Panc1 (cell line): ENCODE measurements around the gene HEPH. TPM values are rescaled to one million over a fixed set of nuclear protein-coding genes. Genes with fewer than 3 reads are reported as not detected.
A peak's percentile ranks its signal among the peaks of the same experiment; 100 is the strongest.
"Not testable (repeated sequence)": the region's sequence is repeated elsewhere in the genome, so short reads cannot be mapped to it uniquely, and the experiment has no call there.

Source experiments
- ATAC-seq: fragments of 200-7000 bp; cut with Tn5 transposase; 2 replicates; pipeline ENCODE4 v1.9.1; 2020; ENCODE audit warnings: mild to moderate bottlenecking, moderate library complexity
- Bru-seq: library from RNA; stranded (reverse); fragments of 400-500 nt; gene quantifications from one replicate; lab custom pipeline; 2021; lab: Mats Ljungman, UMichigan
- BruChase-seq, 2 experiments: library from RNA; stranded (reverse); fragments of 400-500 nt; gene quantifications; one replicate each; lab custom pipeline; 2021; lab: Mats Ljungman, UMichigan
- BruUV-seq: library from RNA; stranded (reverse); fragments of 400-500 nt; replicated peaks from 2 replicates; lab custom pipeline; 2021; lab: Mats Ljungman, UMichigan
- CTCF ChIA-PET: fragments of 300-600 bp; sonication (Branson Sonifier 250); formaldehyde crosslinking; loops from one replicate; lab custom pipeline; 2022; ENCODE audit warnings: antibody characterized with exemption; lab: Charles Lee
- POLR2A ChIA-PET: fragments of 300-600 bp; sonication (Branson Sonifier 250); formaldehyde crosslinking; loops from one replicate; lab custom pipeline; 2022; ENCODE audit warnings: antibody characterized with exemption; lab: Charles Lee
- DNase-seq: peaks from one replicate; pipeline ENCODE4 v3.0.0-alpha.2; 2010; ENCODE audit warnings: low read depth, low spot score
- H3K27ac ChIP-seq: 2 replicates; pipeline ENCODE4 v1.5.1; 2011; ENCODE audit warnings: mild to moderate bottlenecking, low read length, inconsistent platforms
- H3K27me3 ChIP-seq: fragments of 200-500 bp; sonication (Bioruptor generic); 2 replicates; pipeline ENCODE4 v1.6.0; 2014; ENCODE audit warnings: low read length, inconsistent platforms; ENCODE audit not compliant: control insufficient read depth, insufficient read depth
- H3K36me3 ChIP-seq: fragments of 200-500 bp; sonication (Bioruptor generic); 2 replicates; pipeline ENCODE4 v1.5.1; 2014; ENCODE audit warnings: inconsistent platforms, mild to moderate bottlenecking, low read length, moderate library complexity; ENCODE audit not compliant: control insufficient read depth, insufficient read depth
- H3K4me1 ChIP-seq: 2 replicates; pipeline ENCODE4 v1.5.1; 2011; ENCODE audit warnings: inconsistent platforms, mild to moderate bottlenecking, low read length, moderate library complexity; ENCODE audit not compliant: control insufficient read depth, insufficient read depth
- H3K4me3 ChIP-seq, 2 experiments: 2 replicates each; pipeline ENCODE4 v1.5.1; 2011 to 2012; ENCODE audit warnings: low read depth in 2 of 2, low read length in 2 of 2, mild to moderate bottlenecking in 2 of 2, inconsistent platforms in 1 of 2, moderate library complexity in 1 of 2
- H3K9me3 ChIP-seq: fragments of 200-500 bp; sonication (Bioruptor generic); 2 replicates; pipeline ENCODE4 v1.5.1; 2014; ENCODE audit warnings: low read depth, mild to moderate bottlenecking, inconsistent platforms, low read length, moderate library complexity; ENCODE audit not compliant: control insufficient read depth, insufficient read depth
- POLR2AphosphoS5 ChIP-seq: IDR thresholded peaks from 2 replicates; pipeline ENCODE4 v1.6.1; 2012; ENCODE audit warnings: mild to moderate bottlenecking, low read depth, low read length, moderate library complexity
- SIN3A ChIP-seq: IDR thresholded peaks from 2 replicates; pipeline ENCODE4 v1.6.1; 2012; ENCODE audit warnings: low read depth, mild to moderate bottlenecking, low read length, moderate library complexity, borderline replicate concordance; ENCODE audit not compliant: insufficient read depth
- TCF7L2 ChIP-seq: IDR thresholded peaks from 2 replicates; pipeline ENCODE4 v1.6.1; 2011; ENCODE audit warnings: mild to moderate bottlenecking, low read depth, low read length, inconsistent platforms
- in situ Hi-C: cut with HindIII; loops from 2 replicates; pipeline ENCODE4 v1.10.0; 2016; ENCODE audit warnings: low sequenced_read_pairs, low pct_unique_long_range_greater_than_20kb
- intact Hi-C: fragments of 100-400 bp; cut with micrococcal nuclease; formaldehyde crosslinking; loops from one replicate; pipeline ENCODE4 v1.10.0; 2022; ENCODE audit not compliant: unreplicated experiment
- long read RNA-seq: library from polyadenylated mRNA; unstranded; transcript quantifications from one replicate; pipeline ENCODE4 v2.0.0, GENCODE V29; 2021; ENCODE audit not compliant: unreplicated experiment
- polyA plus RNA-seq: library from polyadenylated mRNA; unstranded; fragments of >200 nt; gene quantifications from one replicate; pipeline ENCODE4 v1.2.1, GENCODE V29; 2012; ENCODE audit warnings: missing spikeins; ENCODE audit not compliant: insufficient read length
- total RNA-seq: library from RNA; stranded (reverse); gene quantifications from one replicate; pipeline ENCODE4 v1.2.1, GENCODE V29; 2021; ENCODE audit not compliant: unreplicated experiment
- TF ChIP-seq, protein P1 (sequence below): fragments of 450-650 bp; IDR thresholded peaks from 2 replicates; pipeline ENCODE4 v1.5.1; 2017; ENCODE audit warnings: mild to moderate bottlenecking
- TF ChIP-seq, protein P2 (sequence below), 2 experiments: IDR thresholded peaks; 2 replicates each; pipeline ENCODE4 v1.6.1; 2011 to 2012; ENCODE audit warnings: low read depth in 2 of 2, control low read depth in 1 of 2, low read length in 1 of 2, mild to moderate bottlenecking in 1 of 2, moderate library complexity in 1 of 2; ENCODE audit not compliant: insufficient read depth in 1 of 2

Gene HEPH, protein sequence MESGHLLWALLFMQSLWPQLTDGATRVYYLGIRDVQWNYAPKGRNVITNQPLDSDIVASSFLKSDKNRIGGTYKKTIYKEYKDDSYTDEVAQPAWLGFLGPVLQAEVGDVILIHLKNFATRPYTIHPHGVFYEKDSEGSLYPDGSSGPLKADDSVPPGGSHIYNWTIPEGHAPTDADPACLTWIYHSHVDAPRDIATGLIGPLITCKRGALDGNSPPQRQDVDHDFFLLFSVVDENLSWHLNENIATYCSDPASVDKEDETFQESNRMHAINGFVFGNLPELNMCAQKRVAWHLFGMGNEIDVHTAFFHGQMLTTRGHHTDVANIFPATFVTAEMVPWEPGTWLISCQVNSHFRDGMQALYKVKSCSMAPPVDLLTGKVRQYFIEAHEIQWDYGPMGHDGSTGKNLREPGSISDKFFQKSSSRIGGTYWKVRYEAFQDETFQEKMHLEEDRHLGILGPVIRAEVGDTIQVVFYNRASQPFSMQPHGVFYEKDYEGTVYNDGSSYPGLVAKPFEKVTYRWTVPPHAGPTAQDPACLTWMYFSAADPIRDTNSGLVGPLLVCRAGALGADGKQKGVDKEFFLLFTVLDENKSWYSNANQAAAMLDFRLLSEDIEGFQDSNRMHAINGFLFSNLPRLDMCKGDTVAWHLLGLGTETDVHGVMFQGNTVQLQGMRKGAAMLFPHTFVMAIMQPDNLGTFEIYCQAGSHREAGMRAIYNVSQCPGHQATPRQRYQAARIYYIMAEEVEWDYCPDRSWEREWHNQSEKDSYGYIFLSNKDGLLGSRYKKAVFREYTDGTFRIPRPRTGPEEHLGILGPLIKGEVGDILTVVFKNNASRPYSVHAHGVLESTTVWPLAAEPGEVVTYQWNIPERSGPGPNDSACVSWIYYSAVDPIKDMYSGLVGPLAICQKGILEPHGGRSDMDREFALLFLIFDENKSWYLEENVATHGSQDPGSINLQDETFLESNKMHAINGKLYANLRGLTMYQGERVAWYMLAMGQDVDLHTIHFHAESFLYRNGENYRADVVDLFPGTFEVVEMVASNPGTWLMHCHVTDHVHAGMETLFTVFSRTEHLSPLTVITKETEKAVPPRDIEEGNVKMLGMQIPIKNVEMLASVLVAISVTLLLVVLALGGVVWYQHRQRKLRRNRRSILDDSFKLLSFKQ
- total RNA-seq (0.08 TPM), Bru-seq, nascent RNA (percentile 11 among the genes with signal in this experiment), BruChase-seq, experiment 1, labeled RNA remaining after a 2-hour chase (percentile 4 among the genes with signal in this experiment), BruChase-seq, experiment 2, labeled RNA remaining after a 6-hour chase (percentile 5 among the genes with signal in this experiment)
- not detected for polyA plus RNA-seq
- long read RNA-seq: 0 reads

DNA sequence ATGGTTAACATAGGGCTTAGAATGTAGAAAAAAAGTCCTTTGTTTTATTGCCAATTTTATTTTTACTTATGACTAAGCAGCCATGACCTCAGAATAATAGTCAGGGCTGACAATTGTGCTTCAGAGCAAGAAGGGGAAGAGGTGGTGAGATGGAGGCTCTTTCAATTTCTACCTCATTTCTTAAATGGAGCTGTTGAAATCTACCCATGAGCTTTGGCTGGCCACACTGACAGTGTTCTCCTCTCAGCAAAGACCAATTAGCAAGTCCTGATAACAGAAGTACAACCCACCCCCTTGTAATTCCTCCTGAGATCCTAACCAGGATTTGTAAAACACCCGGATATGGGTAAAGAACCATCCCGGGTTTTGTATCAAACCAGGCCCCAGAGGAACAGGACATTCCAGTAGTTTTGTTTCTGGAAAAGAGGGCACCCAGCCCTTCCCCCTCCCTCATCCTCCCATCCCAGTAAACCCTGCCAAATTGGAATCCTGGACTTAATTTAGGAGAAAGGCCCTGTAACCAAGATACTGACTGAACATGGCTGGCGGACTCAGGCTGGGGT, at the start of gene HEPH:
Gene HEPH, plus strand, starts transcription at position 399 of the 563 bp plus-strand sequence. CDS start 6,324 bp downstream, outside the sequence.
- Histone ChIP-seq H3K4me1 (no peaks in the 10 kb centered on the region), H3K27me3 (no peaks in the 10 kb centered on the region), H3K9me3 (no peaks in the 10 kb centered on the region), H3K36me3 (no peaks in the 10 kb centered on the region), H3K27ac (no peak within 1 kb of the TSS), H3K4me3 (no peak within 1 kb of the TSS; a peak in 1 of 4 replicates)
- DNase-seq: no peak
- CTCF ChIA-PET: no interaction called here
- in situ Hi-C loops: no loop called here
- intact Hi-C loops: no loop called here
- TF ChIP-seq, protein P1, sequence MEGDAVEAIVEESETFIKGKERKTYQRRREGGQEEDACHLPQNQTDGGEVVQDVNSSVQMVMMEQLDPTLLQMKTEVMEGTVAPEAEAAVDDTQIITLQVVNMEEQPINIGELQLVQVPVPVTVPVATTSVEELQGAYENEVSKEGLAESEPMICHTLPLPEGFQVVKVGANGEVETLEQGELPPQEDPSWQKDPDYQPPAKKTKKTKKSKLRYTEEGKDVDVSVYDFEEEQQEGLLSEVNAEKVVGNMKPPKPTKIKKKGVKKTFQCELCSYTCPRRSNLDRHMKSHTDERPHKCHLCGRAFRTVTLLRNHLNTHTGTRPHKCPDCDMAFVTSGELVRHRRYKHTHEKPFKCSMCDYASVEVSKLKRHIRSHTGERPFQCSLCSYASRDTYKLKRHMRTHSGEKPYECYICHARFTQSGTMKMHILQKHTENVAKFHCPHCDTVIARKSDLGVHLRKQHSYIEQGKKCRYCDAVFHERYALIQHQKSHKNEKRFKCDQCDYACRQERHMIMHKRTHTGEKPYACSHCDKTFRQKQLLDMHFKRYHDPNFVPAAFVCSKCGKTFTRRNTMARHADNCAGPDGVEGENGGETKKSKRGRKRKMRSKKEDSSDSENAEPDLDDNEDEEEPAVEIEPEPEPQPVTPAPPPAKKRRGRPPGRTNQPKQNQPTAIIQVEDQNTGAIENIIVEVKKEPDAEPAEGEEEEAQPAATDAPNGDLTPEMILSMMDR: no peak
- TF ChIP-seq, protein P2, sequence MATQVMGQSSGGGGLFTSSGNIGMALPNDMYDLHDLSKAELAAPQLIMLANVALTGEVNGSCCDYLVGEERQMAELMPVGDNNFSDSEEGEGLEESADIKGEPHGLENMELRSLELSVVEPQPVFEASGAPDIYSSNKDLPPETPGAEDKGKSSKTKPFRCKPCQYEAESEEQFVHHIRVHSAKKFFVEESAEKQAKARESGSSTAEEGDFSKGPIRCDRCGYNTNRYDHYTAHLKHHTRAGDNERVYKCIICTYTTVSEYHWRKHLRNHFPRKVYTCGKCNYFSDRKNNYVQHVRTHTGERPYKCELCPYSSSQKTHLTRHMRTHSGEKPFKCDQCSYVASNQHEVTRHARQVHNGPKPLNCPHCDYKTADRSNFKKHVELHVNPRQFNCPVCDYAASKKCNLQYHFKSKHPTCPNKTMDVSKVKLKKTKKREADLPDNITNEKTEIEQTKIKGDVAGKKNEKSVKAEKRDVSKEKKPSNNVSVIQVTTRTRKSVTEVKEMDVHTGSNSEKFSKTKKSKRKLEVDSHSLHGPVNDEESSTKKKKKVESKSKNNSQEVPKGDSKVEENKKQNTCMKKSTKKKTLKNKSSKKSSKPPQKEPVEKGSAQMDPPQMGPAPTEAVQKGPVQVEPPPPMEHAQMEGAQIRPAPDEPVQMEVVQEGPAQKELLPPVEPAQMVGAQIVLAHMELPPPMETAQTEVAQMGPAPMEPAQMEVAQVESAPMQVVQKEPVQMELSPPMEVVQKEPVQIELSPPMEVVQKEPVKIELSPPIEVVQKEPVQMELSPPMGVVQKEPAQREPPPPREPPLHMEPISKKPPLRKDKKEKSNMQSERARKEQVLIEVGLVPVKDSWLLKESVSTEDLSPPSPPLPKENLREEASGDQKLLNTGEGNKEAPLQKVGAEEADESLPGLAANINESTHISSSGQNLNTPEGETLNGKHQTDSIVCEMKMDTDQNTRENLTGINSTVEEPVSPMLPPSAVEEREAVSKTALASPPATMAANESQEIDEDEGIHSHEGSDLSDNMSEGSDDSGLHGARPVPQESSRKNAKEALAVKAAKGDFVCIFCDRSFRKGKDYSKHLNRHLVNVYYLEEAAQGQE (IDR thresholded peaks at IDR 0.05; ENCODE audit: insufficient read depth in 1 of 2, low read depth in 2 of 2, low read length in 1 of 2): no peak
- TF ChIP-seq SIN3A (no peak), POLR2AphosphoS5 (no peak), TCF7L2 (no peak)
- no peak for ATAC-seq
- POLR2A ChIA-PET: no interaction called here
- no TSS peak for BruUV-seq

DNA sequence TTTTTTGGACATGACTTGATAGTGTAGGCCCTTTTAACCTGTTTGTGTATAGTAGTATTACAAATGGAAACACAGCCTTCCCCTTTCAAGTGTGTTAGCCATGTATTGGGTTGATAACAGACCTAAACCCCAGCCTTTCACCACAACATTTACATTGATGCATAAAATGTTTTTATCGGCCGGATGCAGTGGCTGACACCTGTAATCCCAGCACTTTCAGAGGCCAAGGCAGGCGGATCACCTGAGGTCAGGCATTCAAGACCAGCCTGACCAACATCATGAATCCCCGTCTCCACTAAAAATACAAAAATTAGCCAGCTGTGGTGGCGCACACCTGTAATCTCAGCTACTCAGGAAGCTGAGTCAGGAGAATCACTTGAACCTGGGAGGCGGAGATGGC, 45.3 kb upstream of the HEPH start:
- H3K27me3 ChIP-seq, H3K4me1 ChIP-seq, H3K36me3 ChIP-seq, BruUV-seq, in situ Hi-C loops, H3K27ac ChIP-seq, CTCF ChIA-PET, POLR2A ChIA-PET, H3K4me3 ChIP-seq, DNase-seq, H3K9me3 ChIP-seq, ATAC-seq: not testable (repeated sequence)
- intact Hi-C loops: loop anchor here (10.0 kb wide), 1 partner anchor 534 kb away; no protein-coding TSS in a partner anchor

DNA sequence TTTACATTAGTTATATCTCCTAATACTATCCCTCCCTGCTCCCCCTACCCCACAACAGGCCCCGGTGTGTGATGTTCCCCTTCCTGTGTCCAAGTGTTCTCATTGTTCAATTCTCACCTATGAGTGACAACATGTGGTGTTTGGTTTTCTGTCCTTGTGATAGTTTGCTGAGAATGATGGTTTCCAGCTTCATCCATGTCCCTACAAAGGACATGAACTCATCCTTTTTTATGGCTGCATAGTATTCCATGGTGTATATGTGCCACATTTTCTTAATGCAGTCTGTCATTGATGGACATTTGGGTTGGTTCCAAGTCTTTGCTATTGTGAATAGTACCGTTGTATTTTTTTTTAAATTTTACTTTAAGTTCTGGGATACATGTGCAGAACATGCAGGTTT, 42.7 kb upstream of the HEPH start:
- H3K9me3 ChIP-seq, H3K4me1 ChIP-seq, H3K36me3 ChIP-seq, CTCF ChIA-PET, intact Hi-C loops, in situ Hi-C loops, H3K27ac ChIP-seq, H3K27me3 ChIP-seq, ATAC-seq, BruUV-seq, POLR2A ChIA-PET, H3K4me3 ChIP-seq, DNase-seq: not testable (repeated sequence)
